Stimulated activated CD4-positive, alpha-beta T cell treated with anti-CD3 and anti-CD28 coated beads, TNF-alpha, amount 100 ng/mL, for 24 hours (primary cell): ENCODE data around the gene TBCK.

Experiments
- DNase-seq, 3 experiments: peaks; one replicate each; pipeline ENCODE4 v3.0.0-alpha.2; 2020; ENCODE audit warnings: low read depth in 3 of 3

Gene TBCK

GRCh38 chr4:106315968-106316772 lies at the start of gene TBCK, which contains the start of gene AIMP1:
TSS of gene TBCK (minus strand) at chr4:106316209. CDS start at chr4:106308960, 7,249 bp downstream.
TSS of gene AIMP1 (plus strand) at chr4:106316550. CDS start at chr4:106325010, 8,460 bp downstream.
- DNase-seq = peak; percentile 74 to 84 (median 84)

- no peak for DNase-seq
These were observed 49.6 kb upstream of the TBCK start for GRCh38 chr4:106365613-106366012.

GRCh38 chr4:106364282-106364681 lies 48.3 kb upstream of the TBCK start:
- no peak for DNase-seq

- DNase-seq = no peak
These were observed 46.2 kb upstream of the TBCK start for GRCh38 chr4:106362086-106362825.

DNA sequence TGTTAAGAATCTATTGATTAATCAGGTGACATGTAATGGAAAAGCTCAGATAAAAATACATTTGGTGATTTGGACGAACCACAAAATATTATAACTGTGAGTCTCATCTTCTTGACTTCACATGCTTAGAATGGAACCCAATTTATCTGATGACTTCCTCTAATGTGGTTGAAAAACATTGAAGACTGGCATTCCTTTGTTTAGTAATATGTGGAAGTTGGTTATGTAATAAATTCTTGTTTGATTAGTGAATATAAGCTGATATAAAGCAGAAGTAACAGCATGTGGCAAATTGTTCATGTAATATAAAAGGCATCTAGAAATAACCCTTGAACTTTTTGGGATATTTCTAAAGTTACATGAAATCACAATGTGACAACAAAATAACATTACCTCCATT lies 42.9 kb upstream of the TBCK start:
- DNase-seq = no peak

GRCh38 chr4:106355193-106355592 lies 39.2 kb upstream of the TBCK start:
- DNase-seq = no peak

- DNase-seq = no peak
These were observed 37.8 kb upstream of the TBCK start for GRCh38 chr4:106353786-106354185.

GRCh38 chr4:106351016-106351415 lies 35.0 kb upstream of the TBCK start:
- no peak for DNase-seq

- no peak for DNase-seq
These were observed 31.2 kb upstream of the TBCK start for GRCh38 chr4:106347167-106347566.

GRCh38 chr4:106344647-106344970 lies 28.6 kb upstream of the TBCK start:
- no peak for DNase-seq

DNA sequence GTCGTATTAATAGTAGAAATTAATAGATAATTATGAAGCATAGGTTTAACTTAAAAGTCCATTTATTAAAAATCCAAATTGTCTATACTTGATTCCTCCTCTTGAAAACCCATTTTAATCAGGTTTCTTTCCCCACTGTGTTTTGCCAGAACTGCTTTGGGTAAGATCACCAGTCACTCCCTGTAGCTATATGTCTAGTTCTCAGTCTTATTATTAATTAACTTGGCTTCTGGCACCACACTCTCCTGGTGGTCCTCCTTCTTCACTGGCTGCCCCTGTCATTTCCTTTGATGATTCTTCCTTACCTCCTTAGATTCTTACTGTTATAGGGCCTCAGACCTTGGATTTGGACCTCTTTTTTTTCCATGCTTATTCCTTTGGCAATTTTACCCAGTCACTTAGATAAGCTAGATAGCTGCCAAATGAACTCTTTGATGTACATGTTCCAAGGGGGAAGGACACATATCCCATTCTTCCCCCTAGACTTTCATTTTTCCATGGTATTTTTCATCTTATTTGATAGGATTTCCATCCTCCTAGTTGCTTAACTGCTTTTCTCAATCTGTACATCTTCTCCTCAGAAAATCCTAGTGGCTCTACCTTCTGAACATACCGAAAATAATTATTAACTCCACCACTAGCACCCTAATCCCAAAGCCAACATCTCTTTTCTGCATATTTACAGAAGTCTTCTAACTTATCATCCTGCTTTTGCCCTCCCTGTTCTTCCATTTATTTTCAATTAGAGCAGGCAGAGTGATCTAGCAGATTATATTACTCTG lies 28.0 kb upstream of the TBCK start:
- DNase-seq = no peak

DNA sequence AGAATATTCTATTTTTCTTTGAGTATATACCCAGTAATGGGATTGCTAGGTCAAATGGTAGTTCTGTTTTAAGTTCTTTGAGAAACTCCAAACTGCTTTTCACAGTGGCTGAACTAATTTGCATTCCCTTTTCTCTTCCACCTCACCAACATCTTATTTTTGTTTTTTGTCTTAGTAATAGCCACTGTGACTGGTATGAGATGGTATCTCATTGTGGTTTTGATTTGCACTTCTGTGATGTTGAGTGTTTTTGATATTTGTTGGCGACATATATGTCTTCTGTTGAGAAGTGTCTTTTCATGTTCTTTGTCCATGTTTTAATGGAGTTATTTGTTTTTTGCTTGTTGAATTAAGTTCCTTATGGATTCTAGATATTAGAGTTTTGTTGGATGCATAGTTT lies 24.8 kb upstream of the TBCK start:
- DNase-seq = no peak

- DNase-seq = no peak
These were observed 23.4 kb upstream of the TBCK start for GRCh38 chr4:106339431-106339830.

GRCh38 chr4:106338671-106339070 lies 22.7 kb upstream of the TBCK start:
- no peak for DNase-seq

GRCh38 chr4:106337916-106338315 lies 21.9 kb upstream of the TBCK start:
- DNase-seq = no peak

DNA sequence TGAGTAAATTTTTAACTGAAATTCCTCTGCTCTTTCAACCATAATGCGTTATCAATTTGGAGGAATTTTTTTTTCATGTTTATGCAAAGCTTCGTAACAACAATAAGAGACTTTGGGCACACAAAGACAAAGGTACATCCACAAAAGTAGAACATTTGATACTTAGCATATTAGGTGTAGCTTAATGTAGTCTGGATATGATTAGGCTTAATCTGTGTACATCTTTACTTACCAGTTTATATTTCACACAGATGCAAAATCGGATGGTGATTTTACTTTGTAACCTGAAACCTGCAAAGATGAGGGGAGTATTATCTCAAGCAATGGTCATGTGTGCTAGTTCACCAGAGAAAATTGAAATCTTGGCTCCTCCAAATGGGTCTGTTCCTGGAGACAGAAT lies 20.6 kb upstream of the TBCK start:
- no peak for DNase-seq

GRCh38 chr4:106334741-106335470 lies 18.9 kb upstream of the TBCK start:
- DNase-seq = no peak

- DNase-seq = no peak
These were observed 17.2 kb upstream of the TBCK start for GRCh38 chr4:106333186-106333585.

GRCh38 chr4:106329041-106329618 lies 13.1 kb upstream of the TBCK start:
- DNase-seq = no peak

DNA sequence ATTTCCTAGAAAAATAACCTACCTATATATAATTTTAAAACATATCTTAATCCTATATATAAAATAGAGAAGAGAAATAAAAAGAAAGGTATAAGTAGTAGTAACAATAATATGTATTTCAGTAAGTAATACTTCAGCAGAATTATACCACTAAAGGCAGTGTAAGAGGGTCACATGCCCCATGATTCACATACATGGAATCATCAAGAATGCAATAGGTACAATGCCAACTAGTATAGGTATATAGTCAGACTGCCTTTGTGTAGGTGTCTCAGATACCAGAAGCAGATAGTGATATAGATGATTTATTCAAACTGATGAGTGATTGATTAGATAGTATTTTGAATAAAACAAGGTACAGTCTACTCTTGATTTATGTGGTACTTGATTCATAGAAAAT lies 9.8 kb upstream of the TBCK start:
- DNase-seq = no peak

- DNase-seq = no peak
These were observed 7.1 kb upstream of the TBCK start for GRCh38 chr4:106323119-106323518.
